CD4-positive, alpha-beta T cell treated with Interleukin-4 for 1 hour (primary cell): ENCODE results near the gene FADS1.

Source experiments
- DNase-seq, 2 donors: peaks; one replicate each; pipeline ENCODE4 v3.0.0-alpha.2; 2020 to 2022

The FADS1 gene

GRCh38 chr11:61775106-61775505, 41.7 kb downstream of the FADS1 start:
- no peak for DNase-seq

GRCh38 chr11:61774411-61774810, 42.4 kb downstream of the FADS1 start:
- DNase-seq = no peak

- no peak for DNase-seq
Observed at GRCh38 chr11:61773809-61774208, 43.0 kb downstream of the FADS1 start.

- no peak for DNase-seq
Observed at GRCh38 chr11:61773356-61773755, 43.4 kb downstream of the FADS1 start.

- no peak for DNase-seq
Observed at GRCh38 chr11:61771985-61772455, 44.8 kb downstream of the FADS1 start.

GRCh38 chr11:61771195-61771894, 45.5 kb downstream of the FADS1 start:
- no peak for DNase-seq

GRCh38 chr11:61769946-61770683, 46.7 kb downstream of the FADS1 start:
- no peak for DNase-seq

GRCh38 chr11:61769169-61769920, 47.5 kb downstream of the FADS1 start:
- DNase-seq = no peak

GRCh38 chr11:61768376-61769076, 48.3 kb downstream of the FADS1 start:
- no peak for DNase-seq

- no peak for DNase-seq
Observed at GRCh38 chr11:61766353-61766841, 50.4 kb downstream of the FADS1 start.

- DNase-seq = no peak
Observed at GRCh38 chr11:61765550-61766253, 51.1 kb downstream of the FADS1 start.

GRCh38 chr11:61764606-61765260, 52.1 kb downstream of the FADS1 start:
- no peak for DNase-seq

GRCh38 chr11:61763930-61764605, 52.7 kb downstream of the FADS1 start:
- no peak for DNase-seq

- DNase-seq = no peak
Observed at GRCh38 chr11:61762798-61763197, 54.0 kb downstream of the FADS1 start.

GRCh38 chr11:61762223-61762615, 54.6 kb downstream of the FADS1 start:
- no peak for DNase-seq

- no peak for DNase-seq
Observed at GRCh38 chr11:61761440-61762222, 55.2 kb downstream of the FADS1 start.

- DNase-seq = no peak
Observed at GRCh38 chr11:61760946-61761345, 55.9 kb downstream of the FADS1 start.

- DNase-seq = no peak
Observed at GRCh38 chr11:61757213-61757862, 59.5 kb downstream of the FADS1 start.

- no peak for DNase-seq
Observed at GRCh38 chr11:61756452-61757212, 60.2 kb downstream of the FADS1 start.
